IMR-90 (cell line): Measurements from ENCODE around the gene MEIOB. TPM values are rescaled to one million over a fixed set of nuclear protein-coding genes. Genes with fewer than 3 reads are reported as not detected.
"Not testable (repeated sequence)": the region's sequence is repeated elsewhere in the genome, so short reads cannot be mapped to it uniquely, and the experiment has no call there.

Experiments
- ATAC-seq: fragments of 200-7000 bp; cut with Tn5 transposase; 2 replicates; pipeline ENCODE4 v1.9.1; 2020; ENCODE audit warnings: low read depth, mild to moderate bottlenecking, moderate library complexity
- BruUV-seq: library from RNA; stranded (reverse); fragments of 400-500 nt; replicated peaks from 2 replicates; lab custom pipeline; 2021; lab: Mats Ljungman, UMichigan
- CTCF ChIA-PET: fragments of 300-600 bp; formaldehyde crosslinking; extraction: SDS; loops from one replicate; lab custom pipeline; 2021; ENCODE audit warnings: antibody characterized with exemption; lab: Yijun Ruan, JAX
- POLR2A ChIA-PET: fragments of 300-600 bp; sonication (Branson Sonifier 250); formaldehyde crosslinking; loops from one replicate; lab custom pipeline; 2022; ENCODE audit warnings: antibody characterized with exemption; ENCODE audit not compliant: unreplicated experiment; lab: Charles Lee
- DNase-seq: peaks from one replicate; pipeline ENCODE4 v3.0.0; 2013
- H2AFZ ChIP-seq: replicated peaks from 2 replicates; pipeline ENCODE3; 2013; ENCODE audit warnings: low read length, mild to moderate bottlenecking; ENCODE audit not compliant: poor library complexity
- H2AK5ac ChIP-seq: 2 replicates; pipeline ENCODE4 v1.6.1; 2013; ENCODE audit warnings: low read depth, low read length, inconsistent platforms
- H2AK9ac ChIP-seq: replicated peaks from 2 replicates; pipeline ENCODE3; 2013; ENCODE audit warnings: mild to moderate bottlenecking, low read depth, low read length, moderate library complexity; ENCODE audit not compliant: poor library complexity
- H2BK120ac ChIP-seq: 2 replicates; pipeline ENCODE4 v1.6.1; 2013; ENCODE audit warnings: low read depth, low read length, inconsistent platforms
- H2BK15ac ChIP-seq: 3 replicates; pipeline ENCODE4 v1.6.1; 2013; ENCODE audit warnings: low read depth, low read length, inconsistent platforms
- H2BK20ac ChIP-seq: 2 replicates; pipeline ENCODE4 v1.6.1; 2013; ENCODE audit warnings: low read depth, mild to moderate bottlenecking, inconsistent platforms, low read length, moderate library complexity
- H2BK5ac ChIP-seq: 2 replicates; pipeline ENCODE4 v1.6.1; 2013; ENCODE audit warnings: mild to moderate bottlenecking, low read depth, low read length, inconsistent platforms; ENCODE audit not compliant: poor library complexity, severe bottlenecking
- H3K14ac ChIP-seq: replicated peaks from 2 replicates; pipeline ENCODE4 v1.6.1; 2013; ENCODE audit warnings: low read depth, low read length, inconsistent platforms
- H3K18ac ChIP-seq: 2 replicates; pipeline ENCODE4 v1.6.1; 2013; ENCODE audit warnings: low read depth, low read length, control low read depth
- H3K23ac ChIP-seq: 2 replicates; pipeline ENCODE4 v1.6.1; 2013; ENCODE audit warnings: low read depth, low read length, inconsistent platforms
- H3K27ac ChIP-seq: 2 replicates; pipeline ENCODE4 v1.5.1; 2013; ENCODE audit warnings: mild to moderate bottlenecking, control low read depth, low read length; ENCODE audit not compliant: insufficient read depth
- H3K27me3 ChIP-seq: 2 replicates; pipeline ENCODE4 v1.6.1; 2013; ENCODE audit warnings: low read length; ENCODE audit not compliant: control insufficient read depth, insufficient read depth
- H3K36me3 ChIP-seq: 2 replicates; pipeline ENCODE4 v1.6.1; 2013; ENCODE audit warnings: low read length, mixed read lengths; ENCODE audit not compliant: control insufficient read depth, insufficient read depth
- H3K4ac ChIP-seq: 2 replicates; pipeline ENCODE4 v1.6.1; 2013; ENCODE audit warnings: low read depth, low read length, inconsistent platforms
- H3K4me1 ChIP-seq: 2 replicates; pipeline ENCODE4 v1.6.1; 2013; ENCODE audit warnings: low read length, mixed read lengths; ENCODE audit not compliant: control insufficient read depth, insufficient read depth
- H3K4me2 ChIP-seq: 2 replicates; pipeline ENCODE4 v1.6.1; 2013; ENCODE audit warnings: low read depth, mild to moderate bottlenecking, control low read depth, low read length, moderate library complexity
- H3K4me3 ChIP-seq: 2 replicates; pipeline ENCODE4 v1.5.1; 2013; ENCODE audit warnings: low read depth, mild to moderate bottlenecking, control low read depth, low read length, moderate library complexity; ENCODE audit not compliant: insufficient read depth
- H3K56ac ChIP-seq: 2 replicates; pipeline ENCODE4 v1.6.1; 2013; ENCODE audit warnings: low read length, inconsistent platforms; ENCODE audit not compliant: insufficient read depth; ENCODE audit errors: extremely low read depth
- H3K79me1 ChIP-seq, 2 experiments: 2 replicates each; pipeline ENCODE4 v1.6.1; 2013; ENCODE audit warnings: low read length in 2 of 2, inconsistent platforms in 1 of 2, low read depth in 1 of 2
- H3K9ac ChIP-seq: 2 replicates; pipeline ENCODE4 v1.6.1; 2013; ENCODE audit warnings: low read depth, low read length, control low read depth
- H3K9me1 ChIP-seq: 2 replicates; pipeline ENCODE4 v1.6.1; 2013; ENCODE audit warnings: low read length, inconsistent platforms; ENCODE audit not compliant: insufficient read depth
- H3K9me3 ChIP-seq: 2 replicates; pipeline ENCODE4 v1.6.1; 2013; ENCODE audit warnings: low read length; ENCODE audit not compliant: control insufficient read depth, insufficient read depth
- H4K20me1 ChIP-seq: 2 replicates; pipeline ENCODE4 v1.6.1; 2013; ENCODE audit warnings: low read length, inconsistent platforms; ENCODE audit not compliant: insufficient read depth
- H4K5ac ChIP-seq: 2 replicates; pipeline ENCODE4 v1.6.1; 2013; ENCODE audit warnings: mild to moderate bottlenecking, low read depth, low read length, control low read depth
- H4K8ac ChIP-seq, 2 experiments: 2 replicates each; pipeline ENCODE4 v1.6.1; 2013; ENCODE audit warnings: low read depth in 2 of 2, low read length in 2 of 2, control low read depth in 1 of 2, inconsistent platforms in 1 of 2
- H4K91ac ChIP-seq: 2 replicates; pipeline ENCODE4 v1.6.1; 2013; ENCODE audit warnings: low read depth, low read length, inconsistent platforms; ENCODE audit not compliant: insufficient read depth
- CEBPB ChIP-seq: IDR thresholded peaks from 2 replicates; pipeline ENCODE4 v1.6.1; 2012; ENCODE audit warnings: low read depth, low read length, improper control_type of control experiment
- RCOR1 ChIP-seq: IDR thresholded peaks from 2 replicates; pipeline ENCODE4 v1.6.1; 2012; ENCODE audit warnings: mild to moderate bottlenecking, low read length, improper control_type of control experiment; ENCODE audit not compliant: insufficient replicate concordance
- WGBS, 2 experiments: methylation state at CpG; one replicate each; pipeline versions ENCODE4 v1.1.5 to v1.1.7; 2013; ENCODE audit warnings: missing lambda C conversion rate in 2 of 2; ENCODE audit not compliant: insufficient read length in 1 of 2; ENCODE audit errors: extremely low coverage in 2 of 2; 5-methylcytosine and 5-hydroxymethylcytosine counted together
- dilution Hi-C: fragments of 300-500 bp; cut with HindIII; formaldehyde crosslinking; loops from one replicate; pipeline ENCODE4 v1.14.3; 2018; ENCODE audit warnings: low sequenced_read_pairs; ENCODE audit not compliant: unreplicated experiment
- in situ Hi-C: fragments of 300-500 bp; cut with MboI; formaldehyde crosslinking; loops from 3 replicates; pipeline ENCODE4 v1.14.3; 2019; ENCODE audit warnings: low sequenced_read_pairs, inconsistent platforms, mixed read lengths
- intact Hi-C: fragments of 100-400 bp; cut with micrococcal nuclease; formaldehyde crosslinking; loops from 2 replicates; pipeline ENCODE4 v1.10.0; 2022
- polyA plus RNA-seq, 3 experiments: library from polyadenylated mRNA; depleted of rRNA; stranded (reverse); fragments of >200 nt; gene quantifications; 2 replicates each; pipeline ENCODE4 v1.2.3, GENCODE V29; 2012; ENCODE audit warnings: low replicate concordance in 1 of 3
- total RNA-seq: library from RNA; depleted of rRNA; stranded (reverse); fragments of >200 nt; gene quantifications from 2 replicates; pipeline ENCODE4 v1.2.3, GENCODE V29; 2012

The MEIOB gene
- total and polyA plus RNA-seq, 2 of the 4 experiments (the other 2 are of a cell fraction) = 0.14 TPM; not detected in 1

- no peak overlapping the region for H3K27ac ChIP-seq
Observed at GRCh38 chr16:1884155-1884760, 12.3 kb upstream of the MEIOB start.

GRCh38 chr16:1881172-1881571, 9.2 kb upstream of the MEIOB start:
- WGBS, 2 experiments = 56% methylated on average over 6 of the region's 9 CpGs; no CpG with 5 or more reads in 1 of the 2 experiments
- H4K91ac ChIP-seq, H3K14ac ChIP-seq, H3K9me1 ChIP-seq, H3K9ac ChIP-seq, H4K5ac ChIP-seq, H4K20me1 ChIP-seq, DNase-seq, intact Hi-C loops, H4K8ac ChIP-seq, H3K23ac ChIP-seq, H3K36me3 ChIP-seq, BruUV-seq, H2AK5ac ChIP-seq, ATAC-seq, H3K4me1 ChIP-seq, H3K9me3 ChIP-seq, H3K27ac ChIP-seq, H2AK9ac ChIP-seq, dilution Hi-C loops, H3K4ac ChIP-seq, H3K4me3 ChIP-seq, H2BK120ac ChIP-seq, H2BK15ac ChIP-seq, POLR2A ChIA-PET, H2AFZ ChIP-seq, H3K79me1 ChIP-seq, CTCF ChIA-PET, H3K56ac ChIP-seq, H2BK20ac ChIP-seq, H3K18ac ChIP-seq, H3K4me2 ChIP-seq, H2BK5ac ChIP-seq: not testable (repeated sequence)
- H3K27me3 ChIP-seq = peaks cover 39% of the 10 kb centered on the region
- in situ Hi-C loops = loop anchor here (25.0 kb wide), 1 partner anchor 506 kb away; no protein-coding TSS in a partner anchor

More at GRCh38 chr16:1884155-1884760, 12.3 kb upstream of the MEIOB start:
- H3K4ac ChIP-seq = no peak overlapping the region
- H2BK15ac ChIP-seq = no peak overlapping the region
- ATAC-seq = no peak
- no peaks in the 10 kb centered on the region for H3K79me1 ChIP-seq
- no peak for DNase-seq
- H3K36me3 ChIP-seq = no peaks in the 10 kb centered on the region
- no peak overlapping the region for H3K14ac ChIP-seq
- in situ Hi-C loops (loop anchor here (25.0 kb wide), 1 partner anchor 503 kb away; no protein-coding TSS in a partner anchor), dilution Hi-C loops (no loop called here), intact Hi-C loops (no loop called here)
- H3K9me3 ChIP-seq = no peaks in the 10 kb centered on the region
- H2AFZ ChIP-seq = no peak overlapping the region
- no peak overlapping the region for H3K4me2 ChIP-seq
- no peak overlapping the region for H3K4me3 ChIP-seq
- H2BK120ac ChIP-seq = no peak overlapping the region
- no peak overlapping the region for H3K18ac ChIP-seq
- H4K91ac ChIP-seq = no peak overlapping the region
- no peak overlapping the region for H3K56ac ChIP-seq
- H2AK5ac ChIP-seq = no peak overlapping the region
- H2BK5ac ChIP-seq = no peak overlapping the region
- no peak overlapping the region for H3K23ac ChIP-seq
- TF ChIP-seq CEBPB = 0 out of 2 replicates have a peak, but pooled peaks have one; percentile 14
- no peak for TF ChIP-seq RCOR1
- no peaks in the 10 kb centered on the region for H3K4me1 ChIP-seq
- H3K9ac ChIP-seq = no peak overlapping the region
- H4K8ac ChIP-seq = no peak overlapping the region
- H2BK20ac ChIP-seq = no peak overlapping the region
- H3K27me3 ChIP-seq = peaks cover 26% of the 10 kb centered on the region
- H3K9me1 ChIP-seq = no peaks in the 10 kb centered on the region
- POLR2A ChIA-PET = no interaction called here
- CTCF ChIA-PET = no interaction called here
- no peaks in the 10 kb centered on the region; the same call in 1 of the 2 replicates for H4K20me1 ChIP-seq
- no TSS peak for BruUV-seq
- WGBS, 2 experiments = 71% methylated on average over 4 of the region's 13 CpGs; no CpG with 5 or more reads in 1 of the 2 experiments
- no peak overlapping the region for H4K5ac ChIP-seq
- no peak overlapping the region for H2AK9ac ChIP-seq
